HG02840 (cell line): ENCODE measurements around the gene GPR157.
"Not testable (repeated sequence)": the region's sequence is repeated elsewhere in the genome, so short reads cannot be mapped to it uniquely, and the experiment has no call there.

Source experiments
- ATAC-seq: cut with Tn5 transposase; IDR thresholded peaks from one replicate; pipeline ENCODE4 v1.9.1; 2021; ENCODE audit warnings: mild to moderate bottlenecking, moderate library complexity, moderate number of reproducible peaks; ENCODE audit not compliant: unreplicated experiment, low FRiP score

Gene GPR157

GRCh38 chr1:9120312-9120958 is 8.5 kb downstream of the GPR157 start:
- ATAC-seq = no peak

GRCh38 chr1:9119745-9120144 is 9.2 kb downstream of the GPR157 start:
- ATAC-seq = no peak

GRCh38 chr1:9118186-9118585 is 10.7 kb downstream of the GPR157 start:
- ATAC-seq = no peak

- no peak for ATAC-seq
These were observed 13.3 kb downstream of the GPR157 start for GRCh38 chr1:9115351-9116205.

GRCh38 chr1:9112961-9113880 is 15.7 kb downstream of the GPR157 start:
- ATAC-seq = no peak

- no peak for ATAC-seq
These were observed 16.9 kb downstream of the GPR157 start for GRCh38 chr1:9111957-9112356.

GRCh38 chr1:9111357-9111691 is 17.6 kb downstream of the GPR157 start:
- no peak for ATAC-seq

GRCh38 chr1:9110669-9111356 is 18.1 kb downstream of the GPR157 start:
- ATAC-seq = no peak

GRCh38 chr1:9108056-9108665 is 20.7 kb downstream of the GPR157 start:
- ATAC-seq = no peak

- ATAC-seq = no peak
These were observed 21.8 kb downstream of the GPR157 start for GRCh38 chr1:9107136-9107535.

- no peak for ATAC-seq
These were observed 22.6 kb downstream of the GPR157 start for GRCh38 chr1:9106286-9106685.

- ATAC-seq = no peak
These were observed 23.5 kb downstream of the GPR157 start for GRCh38 chr1:9105336-9105867.

- no peak for ATAC-seq
These were observed 27.3 kb downstream of the GPR157 start for GRCh38 chr1:9101510-9102146.

GRCh38 chr1:9100471-9101043 is 28.3 kb downstream of the GPR157 start:
- no peak for ATAC-seq

- ATAC-seq = no peak
These were observed 29.3 kb downstream of the GPR157 start for GRCh38 chr1:9099555-9099954.

GRCh38 chr1:9097947-9098705 is 30.8 kb downstream of the GPR157 start:
- no peak for ATAC-seq

- ATAC-seq = no peak
These were observed 33.1 kb downstream of the GPR157 start for GRCh38 chr1:9095818-9096217.

- ATAC-seq = not testable (repeated sequence)
These were observed 34.8 kb downstream of the GPR157 start for GRCh38 chr1:9093996-9094595.
